HuH-7 (cell line): ENCODE results near the gene SUCO.
A peak's percentile ranks its signal among the peaks of the same experiment; 100 is the strongest.
"Not testable (repeated sequence)": the region's sequence is repeated elsewhere in the genome, so short reads cannot be mapped to it uniquely, and the experiment has no call there.

ENCODE experiments used
- DNase-seq: peaks from one replicate; pipeline ENCODE4 v3.0.0; 2011; ENCODE audit warnings: low spot score

Gene SUCO

GRCh38 chr1:172532700-172533512 is at the start of gene SUCO:
Gene SUCO, plus strand, starts transcription at chr1:172533150. Its CDS starts 286 bp downstream, at chr1:172533436.
- peak; percentile 88 for DNase-seq

- no peak for DNase-seq
These were observed 49.5 kb upstream of the SUCO start for GRCh38 chr1:172483448-172483847.

- DNase-seq = no peak
These were observed 48.7 kb upstream of the SUCO start for GRCh38 chr1:172484252-172484651.

- no peak for DNase-seq
These were observed 47.3 kb upstream of the SUCO start for GRCh38 chr1:172485626-172486025.

GRCh38 chr1:172486805-172487454 is 46.0 kb upstream of the SUCO start:
- no peak for DNase-seq

GRCh38 chr1:172487550-172487949 is 45.4 kb upstream of the SUCO start:
- DNase-seq = no peak

GRCh38 chr1:172488393-172488792 is 44.6 kb upstream of the SUCO start:
- DNase-seq = no peak

GRCh38 chr1:172489847-172490246 is 43.1 kb upstream of the SUCO start:
- DNase-seq = no peak

- no peak for DNase-seq
These were observed 40.5 kb upstream of the SUCO start for GRCh38 chr1:172492421-172492820.

GRCh38 chr1:172494166-172494565 is 38.8 kb upstream of the SUCO start:
- no peak for DNase-seq

- not testable (repeated sequence) for DNase-seq
These were observed 36.8 kb upstream of the SUCO start for GRCh38 chr1:172496127-172496526.

- no peak for DNase-seq
These were observed 36.3 kb upstream of the SUCO start for GRCh38 chr1:172496678-172497077.

GRCh38 chr1:172497230-172497629 is 35.7 kb upstream of the SUCO start:
- no peak for DNase-seq

GRCh38 chr1:172498857-172499256 is 34.1 kb upstream of the SUCO start:
- DNase-seq = no peak

GRCh38 chr1:172499636-172500141 is 33.3 kb upstream of the SUCO start:
- peak; percentile 10 for DNase-seq

GRCh38 chr1:172500207-172500606 is 32.7 kb upstream of the SUCO start:
- no peak for DNase-seq

- DNase-seq = no peak
These were observed 25.2 kb upstream of the SUCO start for GRCh38 chr1:172507741-172508140.

GRCh38 chr1:172510479-172510878 is 22.5 kb upstream of the SUCO start:
- no peak for DNase-seq

GRCh38 chr1:172512591-172512990 is 20.4 kb upstream of the SUCO start:
- no peak for DNase-seq

GRCh38 chr1:172513479-172513878 is 19.5 kb upstream of the SUCO start:
- DNase-seq = no peak

GRCh38 chr1:172514108-172514507 is 18.8 kb upstream of the SUCO start:
- no peak for DNase-seq

GRCh38 chr1:172515436-172515835 is 17.5 kb upstream of the SUCO start:
- DNase-seq = no peak

- no peak for DNase-seq
These were observed 17.0 kb upstream of the SUCO start for GRCh38 chr1:172515927-172516326.
